GM18507 (cell line): ENCODE results near the gene TMEM223.
A peak's percentile ranks its signal among the peaks of the same experiment; 100 is the strongest.
"Not testable (repeated sequence)": the region's sequence is repeated elsewhere in the genome, so short reads cannot be mapped to it uniquely, and the experiment has no call there.

Source experiments
- DNase-seq: peaks from one replicate; pipeline ENCODE4 v3.0.0; 2011; ENCODE audit warnings: low read depth; ENCODE audit not compliant: insufficient read length; ENCODE audit errors: extremely low spot score
- FAIRE-seq: peaks from 2 replicates; lab custom pipeline; 2011; peaks lifted over from hg19 to GRCh38; lab: Jason Lieb, UNC

Gene TMEM223

DNA sequence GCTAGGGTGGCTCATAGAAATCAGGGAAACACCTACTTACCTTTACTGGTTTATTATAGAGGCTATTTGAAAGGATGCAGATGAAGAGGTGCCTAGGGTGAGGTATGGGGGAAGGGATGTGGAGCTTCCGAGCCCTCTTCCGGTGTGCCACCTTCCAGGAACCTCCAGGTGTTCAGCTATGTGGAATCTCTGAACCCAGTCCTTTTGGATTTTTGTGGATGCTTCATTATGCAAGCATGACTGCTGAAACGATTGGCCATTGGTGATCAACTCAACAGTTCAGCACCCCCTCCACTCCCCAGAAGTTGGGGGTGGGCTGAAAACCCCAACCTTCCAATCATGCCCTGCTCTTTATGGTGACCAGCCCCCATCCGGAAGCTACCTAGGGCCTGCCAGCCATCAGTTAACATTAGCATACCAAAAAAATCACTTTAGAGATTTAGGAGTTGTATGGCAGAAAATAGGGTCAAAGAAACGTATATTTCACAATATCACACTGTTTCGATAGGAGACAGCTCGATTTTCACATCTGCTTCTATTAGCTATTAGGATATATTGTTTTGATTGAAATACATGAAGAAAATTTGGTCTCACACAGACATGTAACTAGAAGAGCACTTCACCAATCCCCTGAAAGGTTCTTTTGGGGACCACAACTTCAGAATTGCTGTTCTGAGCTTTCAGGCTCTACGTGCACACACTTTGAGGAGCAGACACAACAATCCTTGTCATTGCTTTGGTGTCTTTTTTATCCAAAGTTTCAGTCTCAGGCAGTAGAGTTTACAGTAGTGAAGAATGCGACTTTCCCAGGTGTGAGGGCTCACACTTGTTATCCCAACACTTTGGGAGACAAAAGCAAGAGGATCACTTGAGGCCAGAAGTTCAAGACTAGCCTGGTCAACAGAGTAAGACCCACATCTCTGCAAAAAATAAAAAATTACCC, 33.7 kb downstream of the TMEM223 start:
- FAIRE-seq (no peak), DNase-seq (no peak)

DNA sequence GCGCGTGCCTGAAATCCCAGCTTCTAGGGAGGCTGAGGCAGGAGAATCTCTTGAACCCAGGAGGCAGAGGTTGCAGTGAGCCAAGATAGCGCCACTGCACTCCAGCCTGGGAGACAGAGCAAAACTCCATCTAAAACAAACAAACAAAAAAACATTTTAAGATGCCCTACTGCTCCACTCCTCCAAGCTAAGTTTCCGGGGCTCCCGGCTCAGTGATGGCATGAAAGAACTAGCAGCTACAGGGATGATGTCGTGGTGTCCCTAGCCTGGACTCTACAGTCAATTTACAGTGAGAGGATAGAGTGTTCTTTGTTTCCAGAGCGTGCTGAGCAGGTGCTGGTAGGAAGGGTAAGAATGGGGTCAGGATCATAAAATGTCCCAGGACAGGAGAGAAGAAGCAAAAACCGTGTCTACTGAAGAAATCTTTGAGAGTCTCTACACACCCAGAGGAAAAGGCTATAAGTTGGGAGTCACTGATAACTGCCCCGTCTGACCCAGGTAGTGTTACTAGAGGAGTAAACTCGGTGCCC, 36.7 kb downstream of the TMEM223 start:
- DNase-seq (no peak), FAIRE-seq (no peak)

DNA sequence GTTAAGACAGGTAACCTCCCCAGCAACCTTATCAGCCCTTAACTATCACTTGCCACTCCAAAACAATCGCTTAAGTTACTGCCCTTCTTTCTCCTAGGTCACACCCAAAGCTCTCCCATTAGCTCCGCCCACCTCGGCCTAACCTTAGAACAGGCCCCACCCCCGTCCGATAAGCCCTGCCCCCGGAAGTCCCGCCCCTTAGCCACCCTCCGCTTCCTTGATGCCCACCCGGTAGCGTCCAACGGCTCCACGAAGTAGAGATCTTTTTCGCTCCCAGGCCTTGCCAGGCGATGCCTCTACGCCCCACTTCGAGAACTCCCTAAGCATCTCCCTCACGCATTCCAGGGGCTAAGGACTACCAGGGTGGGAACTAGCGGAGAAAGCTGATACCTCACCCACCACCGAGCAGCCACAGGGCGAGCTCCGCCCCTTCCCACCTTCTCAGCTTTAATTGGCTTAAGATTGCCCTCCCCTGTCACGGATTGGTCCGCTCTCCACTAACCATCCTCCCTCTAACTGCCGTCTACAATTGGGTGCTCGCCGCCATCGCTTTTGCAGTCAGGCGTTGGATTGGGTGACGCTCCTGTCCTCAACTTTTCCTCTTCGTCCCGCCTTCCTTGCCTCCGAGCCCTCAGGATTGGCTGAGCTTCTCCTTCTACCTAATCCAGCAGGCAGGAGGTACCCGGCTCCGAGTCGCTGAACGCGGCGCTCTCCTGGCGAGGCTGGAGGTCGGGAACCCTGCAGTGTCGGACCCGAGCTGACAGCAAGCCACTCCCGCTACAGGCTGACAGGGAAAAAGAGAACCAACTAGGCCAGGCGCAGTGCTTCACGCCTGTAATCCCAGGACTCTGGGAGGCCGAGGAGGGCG, 37.8 kb downstream of the TMEM223 start, which contains the start of gene ZBTB3:
ZBTB3 (minus strand) TSS at position 425 of the 868 bp plus-strand sequence. CDS start 496 bp downstream, outside the sequence.
- FAIRE-seq (peak; percentile 98), DNase-seq (peak; percentile 91)

DNA sequence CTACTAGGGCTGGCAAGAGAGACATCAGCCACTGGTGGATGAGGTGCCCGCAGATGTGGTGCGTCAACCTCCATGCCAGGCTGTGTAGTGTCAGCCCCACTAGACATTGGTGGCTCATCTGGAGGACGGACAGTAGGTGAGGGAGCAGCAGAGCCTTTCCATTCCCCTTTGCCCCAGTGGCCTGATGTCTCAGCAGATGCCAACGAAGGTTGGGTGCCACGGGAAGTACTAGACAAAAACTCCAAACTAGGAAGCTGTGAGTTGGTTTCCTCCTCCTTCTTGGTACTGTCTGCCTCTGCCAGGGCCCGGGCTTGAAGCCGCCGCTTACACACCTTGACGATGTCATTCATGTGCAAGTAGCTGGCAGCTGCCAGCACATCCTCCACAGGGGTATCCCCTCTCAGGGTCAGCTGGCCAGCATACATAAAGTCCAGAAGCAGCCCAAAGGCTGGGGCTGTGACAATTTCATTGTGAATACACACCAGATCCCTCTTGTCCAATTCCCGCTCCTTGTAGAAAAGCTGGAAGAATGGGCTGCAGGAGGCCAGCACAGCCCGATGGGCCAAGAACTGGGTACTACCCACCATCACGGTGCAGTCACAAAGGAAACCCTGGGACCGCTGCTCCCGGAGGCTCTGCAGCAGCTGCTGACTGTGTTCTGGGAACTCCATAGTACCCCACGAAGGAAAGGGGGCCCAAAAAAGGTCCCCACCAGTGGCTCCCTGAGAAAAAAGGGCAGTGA, 38.6 kb downstream of the TMEM223 start:
- FAIRE-seq (no peak), DNase-seq (no peak)

DNA sequence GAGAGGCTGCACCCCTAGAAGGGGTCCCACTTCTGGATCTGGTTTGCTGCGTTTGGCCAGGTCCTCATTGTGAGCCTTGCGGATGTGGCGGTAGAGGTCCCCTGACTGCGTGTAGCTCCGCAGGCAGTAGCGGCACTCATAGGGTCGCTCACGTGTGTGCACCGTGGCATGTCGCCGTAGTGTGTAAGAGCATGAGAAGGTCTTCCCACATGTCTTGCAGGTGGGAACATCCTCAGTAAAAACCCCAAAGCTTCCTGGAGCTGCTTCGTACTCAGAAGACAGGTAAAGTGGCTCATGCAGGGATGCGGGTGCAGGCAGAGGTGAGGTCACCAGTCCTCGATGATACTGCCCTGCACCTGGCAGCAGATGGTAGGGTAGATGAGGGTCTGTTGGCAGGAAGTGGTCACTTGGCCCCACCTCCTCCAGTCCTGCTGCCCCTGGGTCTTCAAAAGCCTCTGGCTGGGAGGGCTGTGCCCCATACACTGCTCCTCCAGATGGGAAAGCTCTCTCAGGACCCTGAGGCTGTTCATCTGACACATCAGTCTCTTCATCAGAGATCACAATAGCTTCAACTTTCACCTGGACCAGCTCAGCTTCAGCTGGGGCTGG, 39.5 kb downstream of the TMEM223 start:
- DNase-seq (no peak), FAIRE-seq (no peak)

DNA sequence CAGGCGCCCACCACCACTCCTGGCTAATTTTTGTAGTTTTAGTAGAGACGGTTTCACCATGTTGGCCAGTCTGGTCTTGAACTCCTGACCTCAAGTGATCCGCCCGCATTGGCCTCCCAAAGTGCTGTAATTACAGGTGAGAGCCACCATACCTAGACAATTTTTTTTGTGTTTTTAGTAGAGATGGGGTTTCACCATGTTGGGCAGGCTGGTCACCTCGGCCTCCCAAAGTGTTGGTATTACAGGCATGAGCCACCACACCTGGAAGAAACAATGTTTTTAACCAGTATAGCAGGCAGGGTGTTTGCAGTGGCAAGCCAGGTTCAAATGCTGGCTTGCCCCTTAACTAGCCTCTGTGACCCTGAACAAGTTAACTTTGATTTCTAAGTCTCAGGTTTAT, 41.9 kb downstream of the TMEM223 start:
- DNase-seq, FAIRE-seq: not testable (repeated sequence)

DNA sequence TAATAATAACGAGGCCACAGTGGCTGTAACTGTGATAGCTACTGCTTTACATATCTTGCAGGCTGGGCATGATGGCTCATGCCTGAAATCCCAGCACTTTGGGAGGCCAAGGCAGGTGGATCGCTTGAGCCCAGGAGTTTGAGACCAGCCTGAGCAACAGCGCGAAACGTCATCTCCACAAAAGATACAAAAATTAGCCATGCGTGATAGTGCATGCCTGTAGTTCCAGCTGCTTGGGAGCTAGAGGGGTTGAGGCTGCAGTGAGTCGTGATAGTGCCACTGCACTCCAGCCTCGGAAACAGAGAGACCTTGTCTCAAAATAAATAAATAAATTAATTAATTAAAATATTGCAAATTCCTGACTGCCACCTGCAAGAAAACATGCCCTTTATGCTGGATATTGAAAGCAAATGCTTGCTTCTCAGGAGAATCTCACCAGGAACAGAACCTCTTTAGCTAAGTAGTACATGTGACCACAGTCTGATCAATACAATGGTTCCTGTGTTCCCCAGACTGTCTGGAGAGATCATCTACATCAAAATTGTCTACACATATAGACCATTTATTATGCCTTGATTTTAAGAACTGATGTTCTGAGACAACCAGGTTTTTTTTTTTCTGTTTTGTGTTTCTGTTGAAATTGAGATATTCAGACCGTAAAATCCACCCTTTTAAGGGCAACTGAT, 44.2 kb downstream of the TMEM223 start:
- no peak for FAIRE-seq
- no peak for DNase-seq
